Natural killer cell treated with Interleukin-12 subunit alpha and Interleukin-12 subunit beta and Interleukin-15 and Interleukin-18, amount 100 ng/mL, for 72 hours (primary cell): ENCODE results near the gene OVOL1. TPM values are rescaled to one million over a fixed set of nuclear protein-coding genes. Genes with fewer than 3 reads are reported as not detected.
"Not testable (repeated sequence)": the region's sequence is repeated elsewhere in the genome, so short reads cannot be mapped to it uniquely, and the experiment has no call there.

Experiments
- ATAC-seq, 2 donors: fragments of 150-1000 bp; cut with Tn5 transposase in 1 of 2; sonication (Bioruptor Pico), chemical (Tn5 transposase) in 1 of 2; 2 replicates each; pipeline ENCODE4 v1.10.0; 2021
- DNase-seq: peaks from one replicate; pipeline ENCODE4 v3.0.0; 2022; ENCODE audit warnings: low spot score
- H3K27ac Mint-ChIP-seq, 2 donors: 1 replicate in 1 of 2; 2 replicates in 1 of 2; pipeline ENCODE4 v1.8.0; 2022; ENCODE audit warnings: mixed read lengths in 2 of 2, mild to moderate bottlenecking in 1 of 2, moderate library complexity in 1 of 2
- H3K27me3 Mint-ChIP-seq, 2 donors: 1 replicate in 1 of 2; 2 replicates in 1 of 2; pipeline ENCODE4 v1.8.0; 2022; ENCODE audit warnings: mixed read lengths in 2 of 2
- H3K36me3 Mint-ChIP-seq: one replicate; pipeline ENCODE4 v1.8.0; 2022; ENCODE audit warnings: mixed read lengths
- H3K4me1 Mint-ChIP-seq, 2 donors: 1 replicate in 1 of 2; 2 replicates in 1 of 2; pipeline ENCODE4 v1.8.0; 2022; ENCODE audit warnings: low read depth in 2 of 2, mixed read lengths in 2 of 2, mild to moderate bottlenecking in 1 of 2
- H3K4me3 Mint-ChIP-seq: one replicate; pipeline ENCODE4 v1.8.0; 2022; ENCODE audit warnings: mixed read lengths
- H3K9me3 Mint-ChIP-seq: 2 replicates; pipeline ENCODE4 v1.8.0; 2022; ENCODE audit warnings: mixed read lengths
- total RNA-seq, 2 donors: library from RNA; stranded (reverse); gene quantifications; one replicate each; pipeline ENCODE4 v1.2.3, GENCODE V29; 2022

The OVOL1 gene
- total RNA-seq = not detected

GRCh38 chr11:65786786-65787636 lies at the start of gene OVOL1:
OVOL1 (plus strand) TSS chr11:65787063; CDS start chr11:65787374, 311 bp downstream.
- ATAC-seq (no peak), DNase-seq (no peak)
- Mint-ChIP-seq H3K36me3 (no peaks in the 10 kb centered on the region), H3K9me3 (no peaks in the 10 kb centered on the region), H3K4me3 (peak within 1 kb of the TSS; percentile 59), H3K27me3 (peaks cover 20 to 33% of the 10 kb centered on the region in 2 donors), H3K4me1 (peaks cover 11 to 30% of the 10 kb centered on the region in 2 donors), H3K27ac (peak within 1 kb of the TSS in 1 of 2 donors; percentile 33)

GRCh38 chr11:65739022-65739421 lies 47.8 kb upstream of the OVOL1 start:
- Mint-ChIP-seq H3K27me3 (peaks cover 7 to 18% of the 10 kb centered on the region in 2 donors), H3K27ac (no peak overlapping the region), H3K9me3 (no peaks in the 10 kb centered on the region), H3K36me3 (no peaks in the 10 kb centered on the region), H3K4me3 (no peak overlapping the region), H3K4me1 (no peaks in the 10 kb centered on the region)
- DNase-seq = no peak
- no peak for ATAC-seq

- Mint-ChIP-seq H3K27me3 (peaks cover 7 to 13% of the 10 kb centered on the region in 2 donors), H3K36me3 (no peaks in the 10 kb centered on the region), H3K27ac (no peak overlapping the region)
Measured at GRCh38 chr11:65741185-65741584, 45.7 kb upstream of the OVOL1 start.

GRCh38 chr11:65742353-65742752 lies 44.5 kb upstream of the OVOL1 start:
- ATAC-seq (no peak), DNase-seq (no peak)
- H3K36me3 Mint-ChIP-seq = no peaks in the 10 kb centered on the region
- H3K27me3 Mint-ChIP-seq = peaks cover 14 to 19% of the 10 kb centered on the region in 2 donors
- H3K9me3 Mint-ChIP-seq = no peaks in the 10 kb centered on the region
- no peak overlapping the region for H3K4me3 Mint-ChIP-seq
- no peaks in the 10 kb centered on the region for H3K4me1 Mint-ChIP-seq
- no peak overlapping the region for H3K27ac Mint-ChIP-seq

More at GRCh38 chr11:65741185-65741584, 45.7 kb upstream of the OVOL1 start:
- H3K4me3 Mint-ChIP-seq = no peak overlapping the region
- DNase-seq (no peak), ATAC-seq (no peak)
- H3K9me3 Mint-ChIP-seq = no peaks in the 10 kb centered on the region
- H3K4me1 Mint-ChIP-seq = no peaks in the 10 kb centered on the region

GRCh38 chr11:65743681-65744025 lies 43.2 kb upstream of the OVOL1 start:
- Mint-ChIP-seq H3K4me1 (no peaks in the 10 kb centered on the region), H3K27me3 (peaks cover 14 to 16% of the 10 kb centered on the region in 2 donors), H3K4me3 (no peak overlapping the region), H3K9me3 (no peaks in the 10 kb centered on the region), H3K36me3 (no peaks in the 10 kb centered on the region), H3K27ac (no peak overlapping the region)
- DNase-seq = no peak
- ATAC-seq = no peak

- no peaks in the 10 kb centered on the region for H3K4me1 Mint-ChIP-seq
- no peaks in the 10 kb centered on the region for H3K9me3 Mint-ChIP-seq
- peaks cover 14 to 16% of the 10 kb centered on the region in 2 donors for H3K27me3 Mint-ChIP-seq
- H3K36me3 Mint-ChIP-seq = no peaks in the 10 kb centered on the region
- ATAC-seq = peak in 1 of 2 donors; percentile 43
- no peak for DNase-seq
- no peak overlapping the region for H3K4me3 Mint-ChIP-seq
- H3K27ac Mint-ChIP-seq = no peak overlapping the region
Measured at GRCh38 chr11:65744026-65744698, 42.7 kb upstream of the OVOL1 start.

- H3K4me3 Mint-ChIP-seq = no peak overlapping the region
- H3K9me3 Mint-ChIP-seq = no peaks in the 10 kb centered on the region
- no peak overlapping the region for H3K27ac Mint-ChIP-seq
- no peaks in the 10 kb centered on the region for H3K36me3 Mint-ChIP-seq
- ATAC-seq = no peak
- no peaks in the 10 kb centered on the region for H3K4me1 Mint-ChIP-seq
- H3K27me3 Mint-ChIP-seq = peaks cover 14 to 16% of the 10 kb centered on the region in 2 donors
- DNase-seq = no peak
Measured at GRCh38 chr11:65744699-65745042, 42.2 kb upstream of the OVOL1 start.

- Mint-ChIP-seq H3K36me3 (no peaks in the 10 kb centered on the region), H3K4me1 (no peaks in the 10 kb centered on the region)
Measured at GRCh38 chr11:65745049-65745448, 41.8 kb upstream of the OVOL1 start.

GRCh38 chr11:65762169-65762568 lies 24.7 kb upstream of the OVOL1 start:
- H3K9me3 Mint-ChIP-seq, ATAC-seq, H3K27me3 Mint-ChIP-seq, H3K27ac Mint-ChIP-seq, H3K36me3 Mint-ChIP-seq, H3K4me1 Mint-ChIP-seq, H3K4me3 Mint-ChIP-seq, DNase-seq: not testable (repeated sequence)

More at GRCh38 chr11:65745049-65745448, 41.8 kb upstream of the OVOL1 start:
- H3K9me3 Mint-ChIP-seq = no peaks in the 10 kb centered on the region
- DNase-seq (no peak), ATAC-seq (no peak)
- H3K27ac Mint-ChIP-seq = no peak overlapping the region
- peaks cover 13 to 18% of the 10 kb centered on the region in 2 donors for H3K27me3 Mint-ChIP-seq
- H3K4me3 Mint-ChIP-seq = no peak overlapping the region

GRCh38 chr11:65762816-65763215 lies 24.0 kb upstream of the OVOL1 start:
- ATAC-seq, H3K27ac Mint-ChIP-seq, DNase-seq, H3K36me3 Mint-ChIP-seq, H3K9me3 Mint-ChIP-seq, H3K4me1 Mint-ChIP-seq, H3K27me3 Mint-ChIP-seq, H3K4me3 Mint-ChIP-seq: not testable (repeated sequence)

- Mint-ChIP-seq H3K27ac (no peak overlapping the region), H3K36me3 (no peaks in the 10 kb centered on the region), H3K4me3 (no peak overlapping the region), H3K27me3 (peaks cover 0 to 4% of the 10 kb centered on the region in 2 donors), H3K9me3 (no peaks in the 10 kb centered on the region), H3K4me1 (peaks cover under 1 to 1% of the 10 kb centered on the region in 2 donors)
- ATAC-seq = no peak
- DNase-seq = no peak
Measured at GRCh38 chr11:65764434-65764833, 22.4 kb upstream of the OVOL1 start.

- no peak overlapping the region for H3K27ac Mint-ChIP-seq
- no peak for DNase-seq
- no peaks in the 10 kb centered on the region for H3K27me3 Mint-ChIP-seq
- H3K9me3 Mint-ChIP-seq = no peaks in the 10 kb centered on the region
- no peak overlapping the region for H3K4me3 Mint-ChIP-seq
- H3K4me1 Mint-ChIP-seq = peaks cover 4 to 6% of the 10 kb centered on the region in 2 donors
- no peaks in the 10 kb centered on the region for H3K36me3 Mint-ChIP-seq
- no peak for ATAC-seq
Measured at GRCh38 chr11:65766535-65766934, 20.3 kb upstream of the OVOL1 start.

- Mint-ChIP-seq H3K4me3 (no peak overlapping the region), H3K4me1 (peaks cover 4 to 6% of the 10 kb centered on the region in 2 donors), H3K9me3 (no peaks in the 10 kb centered on the region), H3K36me3 (no peaks in the 10 kb centered on the region), H3K27ac (no peak overlapping the region), H3K27me3 (no peaks in the 10 kb centered on the region)
- ATAC-seq = no peak
- DNase-seq = no peak
Measured at GRCh38 chr11:65767406-65767805, 19.5 kb upstream of the OVOL1 start.

GRCh38 chr11:65767806-65768205 lies 19.1 kb upstream of the OVOL1 start:
- not testable (repeated sequence) for DNase-seq, H3K36me3 Mint-ChIP-seq, H3K27ac Mint-ChIP-seq, H3K9me3 Mint-ChIP-seq, H3K27me3 Mint-ChIP-seq, H3K4me3 Mint-ChIP-seq, H3K4me1 Mint-ChIP-seq, ATAC-seq
